GM18909 (cell line): Measurements from ENCODE around the gene TLL1.

Source experiments
- ATAC-seq: cut with Tn5 transposase; IDR thresholded peaks from one replicate; pipeline ENCODE4 v1.9.1; 2021; ENCODE audit warnings: mild to moderate bottlenecking; ENCODE audit not compliant: unreplicated experiment, poor library complexity

TLL1 gene

DNA sequence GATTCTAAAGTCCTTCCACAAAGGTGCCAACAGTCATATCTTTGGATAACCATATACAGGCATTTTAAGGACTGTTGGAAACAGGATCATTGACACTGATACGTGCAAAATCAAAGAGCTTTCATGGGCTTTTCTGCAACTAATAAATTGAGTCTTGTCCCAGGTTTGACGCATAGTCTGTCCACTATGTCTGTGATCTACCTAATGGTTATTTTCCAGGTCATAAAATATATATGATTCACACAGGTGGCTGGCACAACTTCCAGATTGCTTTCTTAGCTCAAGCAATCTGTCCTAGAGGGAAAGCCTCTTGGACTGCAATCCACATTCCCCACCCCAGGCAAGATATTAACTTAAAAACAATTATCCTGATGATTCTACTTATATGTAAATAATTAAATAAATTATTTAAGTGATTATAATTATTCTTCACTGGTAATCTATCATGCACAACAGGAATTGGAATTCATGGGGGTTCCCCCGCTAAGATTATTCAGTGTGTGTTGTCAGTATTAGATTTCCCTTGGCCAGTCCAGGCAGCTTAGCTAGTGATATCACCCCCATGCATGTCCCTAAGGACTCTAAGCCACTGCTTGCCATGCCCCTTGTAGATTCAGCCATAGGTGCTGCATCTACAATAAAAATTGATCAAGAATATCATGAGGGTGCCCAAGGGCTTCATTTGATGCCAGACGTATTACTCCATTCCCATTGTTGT lies 97.8 kb downstream of the TLL1 start:
- ATAC-seq = no peak

DNA sequence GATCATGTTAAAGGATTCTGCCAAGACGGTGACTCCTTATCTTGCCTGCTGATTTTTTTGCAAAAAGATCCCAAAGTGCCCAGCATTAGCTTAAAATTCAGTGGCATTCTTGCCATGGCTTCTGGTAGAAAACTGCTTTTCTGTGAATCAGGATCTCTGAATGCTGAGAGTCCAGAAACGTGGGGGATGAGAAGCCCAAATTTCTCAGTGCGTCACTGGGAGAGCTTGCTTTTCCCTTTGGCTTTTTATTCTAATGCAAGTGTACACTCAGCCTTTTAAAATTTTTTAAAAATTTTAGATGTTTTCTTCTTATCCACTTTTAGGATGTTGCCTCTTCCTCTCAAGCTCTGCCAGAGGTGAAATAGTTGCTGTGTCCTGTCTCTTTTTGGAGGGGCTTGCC lies 98.4 kb downstream of the TLL1 start:
- no peak for ATAC-seq

DNA sequence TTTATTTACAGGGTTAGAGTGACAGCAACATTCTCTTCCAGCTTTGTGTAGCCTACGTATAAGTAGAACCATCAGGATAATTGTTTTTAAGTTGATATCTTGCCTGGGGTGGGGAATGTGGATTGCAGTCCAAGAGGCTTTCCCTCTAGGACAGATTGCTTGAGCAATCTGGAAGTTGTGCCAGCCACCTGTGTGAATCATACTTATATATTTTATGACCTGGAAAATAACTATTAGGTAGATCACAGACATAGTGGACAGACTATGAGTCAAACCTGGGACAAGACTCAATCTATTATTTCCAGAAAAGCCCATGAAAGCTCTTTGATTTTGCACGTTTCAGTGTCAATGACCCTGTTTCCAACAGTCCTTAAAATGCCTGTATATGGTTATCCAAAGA lies 98.9 kb downstream of the TLL1 start:
- ATAC-seq = no peak

DNA sequence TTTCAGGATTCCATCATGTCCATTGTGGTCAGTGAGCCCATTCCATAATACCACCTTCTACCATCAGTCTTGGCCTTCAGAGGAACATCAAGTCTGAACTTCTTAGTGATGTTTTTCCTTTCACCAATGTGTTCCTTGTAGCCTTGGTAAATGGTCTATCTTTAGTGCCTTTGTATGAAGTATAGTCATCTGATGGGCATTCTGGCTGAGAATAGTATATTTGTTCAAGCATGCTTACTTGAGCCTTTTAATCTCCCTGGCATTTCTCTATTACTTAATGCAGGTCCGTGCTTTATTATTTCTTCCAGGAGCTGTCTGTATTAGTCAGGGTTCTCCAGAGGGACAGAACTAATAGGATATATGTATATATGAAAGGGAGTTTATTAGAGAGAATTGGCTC lies 99.7 kb downstream of the TLL1 start:
- no peak for ATAC-seq

DNA sequence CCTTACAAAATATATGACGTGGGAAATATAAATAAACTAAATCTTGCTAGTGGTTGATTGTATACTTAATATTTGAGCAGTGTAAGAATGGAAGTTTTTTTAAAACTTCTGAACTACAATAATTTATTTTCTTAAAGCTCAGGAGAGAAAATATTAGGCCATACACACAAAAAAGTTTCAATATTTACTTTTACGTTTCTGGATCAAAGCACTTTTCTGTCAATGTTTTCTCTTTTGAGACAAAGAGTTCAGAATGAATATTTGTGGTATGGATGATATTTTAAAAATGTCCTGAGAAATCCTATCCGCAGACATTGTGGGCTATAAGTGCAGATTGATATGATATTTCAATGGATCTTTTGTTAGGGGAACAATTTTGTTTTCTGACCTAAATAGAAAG lies 109.9 kb downstream of the TLL1 start:
- ATAC-seq = no peak

DNA sequence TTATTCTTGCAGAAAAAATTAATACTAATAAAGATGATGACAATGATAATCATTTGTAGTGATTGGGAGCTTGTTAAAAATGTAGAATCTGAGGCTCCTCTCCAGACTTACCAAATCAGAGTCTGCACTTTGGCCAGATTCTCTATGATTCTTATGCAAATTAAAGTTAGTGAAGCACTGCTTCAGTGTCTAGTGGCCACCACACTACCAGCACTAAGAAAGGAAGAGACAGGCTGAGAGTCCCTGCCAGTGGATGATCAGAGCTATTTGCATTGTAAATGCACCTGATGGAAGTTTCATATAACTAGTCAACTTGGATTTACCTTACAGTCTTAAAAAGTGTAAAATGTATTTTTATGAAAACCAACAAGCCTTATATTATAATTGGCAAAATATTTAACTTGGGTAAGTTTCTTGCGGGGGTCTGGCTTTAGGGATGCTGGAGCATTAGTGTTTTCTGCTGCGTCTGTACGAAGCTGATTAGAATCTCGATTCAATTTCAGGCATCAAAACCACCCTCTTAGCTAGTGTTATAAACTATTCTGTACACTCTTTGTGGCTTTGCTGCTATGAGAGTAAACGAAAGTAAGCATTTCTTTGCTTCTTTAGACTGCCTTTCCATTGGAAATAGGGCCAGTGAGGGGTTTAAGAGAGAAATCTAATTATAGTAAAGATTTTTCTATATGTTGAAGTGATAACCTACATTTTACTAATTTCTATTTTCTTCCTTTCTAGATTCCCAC lies 114.1 kb downstream of the TLL1 start:
- no peak for ATAC-seq

DNA sequence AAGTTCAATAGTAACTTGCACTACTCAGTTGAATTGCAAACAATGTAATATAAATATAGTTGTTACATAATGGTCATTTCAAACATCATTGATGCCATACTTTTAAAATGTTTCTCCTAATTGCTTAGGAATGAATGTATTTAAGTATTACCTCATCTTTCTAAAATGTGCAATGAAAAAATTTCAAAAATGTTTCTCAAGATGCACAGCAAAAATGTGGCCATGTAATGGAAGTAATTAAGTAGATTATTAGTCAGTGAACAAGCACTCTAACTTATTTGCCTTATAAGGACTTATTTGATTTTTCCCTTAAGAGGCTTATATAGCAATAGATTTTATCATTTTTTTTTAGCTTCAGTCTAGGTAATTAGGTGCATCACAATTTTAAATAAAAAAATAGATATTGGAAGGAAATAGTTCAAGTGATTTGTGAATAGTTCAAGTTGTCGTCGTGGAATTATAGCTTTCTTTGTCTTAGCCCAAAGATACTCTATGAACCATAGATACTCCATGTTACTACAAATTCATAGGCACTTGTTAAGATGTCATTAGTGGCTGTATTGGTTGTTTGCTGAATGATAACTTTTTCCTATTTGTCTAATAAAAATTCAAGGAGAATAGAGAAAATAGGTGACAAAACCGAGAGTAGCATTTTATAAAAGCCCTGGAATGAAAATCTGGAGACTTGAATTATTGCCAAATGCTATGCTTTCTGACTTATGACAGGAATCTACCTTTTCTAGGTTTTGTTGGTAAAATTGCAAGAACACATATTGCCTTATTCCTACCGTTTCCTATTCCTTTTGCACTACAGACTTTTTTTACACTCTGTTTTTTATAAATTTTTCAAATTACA lies 118.5 kb downstream of the TLL1 start:
- ATAC-seq = no peak

DNA sequence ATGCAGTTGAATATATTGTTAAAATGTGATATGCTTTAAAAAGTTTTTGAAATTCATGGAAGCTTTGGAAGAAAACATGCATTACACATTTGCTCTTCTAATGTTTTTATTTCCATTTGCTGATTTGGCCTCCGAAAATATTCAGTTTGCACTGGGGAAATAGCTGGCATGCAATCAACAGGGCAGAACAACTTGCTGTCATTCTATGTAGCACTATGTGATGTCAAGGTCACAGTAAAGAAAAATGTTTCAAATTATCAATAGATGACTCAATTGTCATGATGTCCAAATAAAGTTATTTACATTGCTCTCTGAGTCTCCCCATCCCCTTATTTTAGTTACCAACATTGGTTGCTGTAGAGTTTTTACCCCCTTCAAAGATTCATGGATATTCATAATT lies 119.2 kb downstream of the TLL1 start:
- ATAC-seq = no peak

DNA sequence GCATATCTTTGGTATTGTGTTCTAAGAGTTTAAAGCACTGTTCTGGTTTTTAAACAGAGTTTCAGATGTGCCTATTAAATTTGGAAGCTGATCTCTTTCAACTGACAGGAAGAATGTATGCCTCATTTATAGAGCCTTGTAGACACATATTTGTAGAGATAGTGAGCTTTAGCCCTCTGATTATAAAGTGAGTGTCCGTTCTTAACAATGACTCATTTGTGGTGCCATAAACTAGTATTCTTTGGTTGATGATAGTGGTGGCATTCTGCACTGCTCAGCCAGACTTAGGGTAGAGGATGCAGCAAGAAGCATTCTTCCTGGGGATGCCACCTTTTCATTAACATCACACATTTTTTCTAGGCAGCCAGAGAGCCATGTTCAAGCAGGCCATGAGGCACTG lies 121.7 kb downstream of the TLL1 start:
- no peak for ATAC-seq

DNA sequence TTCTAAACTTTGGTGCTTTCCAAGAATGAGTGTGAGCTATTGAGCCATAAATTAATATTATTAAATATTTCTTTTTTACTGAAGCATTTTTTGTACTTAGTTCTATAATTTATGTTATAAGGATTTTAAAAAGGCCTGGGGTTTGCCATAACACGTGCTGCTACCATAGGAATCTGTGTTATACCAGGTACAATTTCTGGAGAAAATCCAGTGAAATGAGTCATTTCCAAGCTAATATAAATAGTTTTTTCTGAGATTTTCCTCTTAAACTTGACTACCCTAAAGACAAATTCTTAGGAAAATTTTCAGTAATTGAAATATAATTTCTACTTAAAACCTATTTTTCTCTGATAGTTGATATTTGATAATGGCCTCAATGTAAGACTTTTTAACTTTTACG lies 130.8 kb downstream of the TLL1 start:
- ATAC-seq = no peak

DNA sequence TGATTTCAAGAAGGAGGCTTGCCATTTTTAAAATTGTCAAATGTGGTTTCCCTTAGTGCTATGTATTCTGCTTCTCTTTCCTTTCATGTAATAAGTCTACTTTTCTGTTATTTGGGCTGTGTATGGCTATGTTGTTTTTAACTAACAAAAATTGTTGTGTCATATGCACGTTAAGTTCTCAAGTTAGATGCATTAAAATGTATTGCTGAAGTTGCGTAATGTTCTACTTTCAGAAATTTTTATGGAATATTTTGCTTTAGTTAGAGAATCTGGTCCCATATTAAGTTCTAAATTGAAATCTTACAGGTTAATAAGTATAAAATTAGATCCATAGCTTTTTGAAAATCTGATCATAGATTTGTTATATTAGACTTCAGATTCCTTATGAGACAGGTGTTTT lies 133.2 kb downstream of the TLL1 start:
- no peak for ATAC-seq

DNA sequence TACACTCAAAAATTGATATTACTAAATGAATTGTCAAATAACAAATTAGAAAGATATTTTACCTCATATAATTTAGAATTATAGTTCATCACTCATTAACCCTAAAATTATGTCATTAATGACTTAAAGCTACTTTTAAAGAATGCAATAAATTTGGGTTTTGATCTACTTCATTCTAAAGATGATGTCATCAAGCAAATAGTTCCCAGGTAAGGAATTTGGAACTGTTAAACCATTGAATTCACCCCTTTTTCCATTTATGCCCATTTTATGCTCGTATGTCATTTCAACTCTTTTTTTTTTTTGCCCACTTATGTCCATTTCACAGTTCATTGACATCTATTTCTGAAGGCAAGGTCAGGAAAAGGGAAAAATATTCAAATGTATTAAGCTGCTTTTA lies 135.5 kb downstream of the TLL1 start:
- ATAC-seq = no peak

DNA sequence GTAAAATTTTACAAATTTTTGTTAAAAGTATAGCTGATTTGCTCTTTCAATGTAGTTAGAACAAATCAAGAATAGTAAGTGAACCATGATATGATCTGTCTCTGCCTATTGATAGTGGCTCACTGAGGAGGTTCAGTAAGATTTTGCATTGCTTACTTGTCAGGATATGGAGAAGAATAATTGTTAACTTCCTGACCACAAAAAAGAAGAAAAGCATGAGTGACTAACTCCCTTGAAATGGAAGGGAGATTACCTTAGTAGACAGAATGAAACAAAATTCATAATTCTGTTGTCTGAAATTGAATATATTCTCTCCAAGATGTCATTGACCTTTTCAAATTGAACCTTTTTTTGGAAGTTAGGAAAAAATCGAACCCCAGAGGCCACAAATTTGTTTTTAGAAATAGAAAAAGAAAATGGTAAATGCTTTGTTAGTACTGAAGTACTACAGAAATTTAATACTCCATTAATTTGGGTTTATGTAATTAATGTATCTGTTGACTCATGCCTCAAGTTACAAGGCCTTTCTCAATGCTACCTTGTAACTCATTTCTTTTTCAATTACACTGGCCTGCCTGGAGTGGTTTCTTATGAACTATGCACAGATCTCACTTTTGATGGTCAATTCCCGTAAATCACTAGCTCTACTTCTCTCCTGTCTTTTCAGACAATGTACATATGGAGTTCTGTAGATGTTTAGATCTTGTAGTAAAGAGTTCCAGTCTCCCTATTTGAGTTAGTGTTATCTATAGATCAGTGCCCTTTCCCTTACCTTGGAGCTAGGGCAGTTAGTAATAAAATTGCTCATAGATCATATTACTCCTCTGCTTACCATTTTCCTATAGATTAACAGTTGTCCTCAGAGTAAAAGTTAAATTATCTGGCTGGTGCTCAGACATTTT lies 139.3 kb downstream of the TLL1 start:
- ATAC-seq = no peak

DNA sequence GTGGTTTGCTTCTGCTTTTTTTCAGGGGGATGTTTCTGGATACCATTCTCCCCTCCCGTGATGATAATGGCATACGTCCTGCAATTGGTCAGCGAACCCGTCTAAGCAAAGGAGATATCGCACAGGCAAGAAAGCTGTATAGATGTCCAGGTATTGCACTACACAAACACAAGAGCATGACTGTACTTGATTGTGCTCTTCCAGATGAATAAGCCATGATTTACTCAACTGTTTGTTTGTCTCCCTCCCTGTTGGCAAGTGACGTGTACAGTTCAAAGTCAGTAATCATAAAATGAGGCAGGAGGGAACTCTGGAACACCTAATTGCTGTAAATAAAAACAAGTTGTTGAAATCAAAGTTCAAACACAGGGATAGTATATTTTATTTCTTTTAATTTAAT lies 141.4 kb downstream of the TLL1 start:
- ATAC-seq = no peak

DNA sequence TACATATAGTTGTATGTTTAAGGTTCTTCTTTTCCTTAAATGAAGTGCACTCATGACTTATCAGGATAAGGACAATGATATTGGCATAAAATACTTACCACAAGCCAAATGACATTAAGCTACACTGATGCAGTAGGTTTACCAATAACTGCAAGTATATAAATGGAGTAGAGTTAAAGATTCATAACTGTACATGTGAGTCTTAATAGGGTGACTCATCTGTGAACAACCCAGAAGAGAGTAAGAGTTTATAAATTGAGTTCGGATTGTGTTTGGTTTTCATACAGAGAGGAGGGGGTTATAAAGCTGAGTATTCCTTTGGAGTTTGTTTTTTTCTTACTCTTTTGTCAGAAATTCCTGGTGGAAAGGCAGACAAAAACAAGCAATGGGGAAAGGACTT lies 144.8 kb downstream of the TLL1 start:
- ATAC-seq = no peak

DNA sequence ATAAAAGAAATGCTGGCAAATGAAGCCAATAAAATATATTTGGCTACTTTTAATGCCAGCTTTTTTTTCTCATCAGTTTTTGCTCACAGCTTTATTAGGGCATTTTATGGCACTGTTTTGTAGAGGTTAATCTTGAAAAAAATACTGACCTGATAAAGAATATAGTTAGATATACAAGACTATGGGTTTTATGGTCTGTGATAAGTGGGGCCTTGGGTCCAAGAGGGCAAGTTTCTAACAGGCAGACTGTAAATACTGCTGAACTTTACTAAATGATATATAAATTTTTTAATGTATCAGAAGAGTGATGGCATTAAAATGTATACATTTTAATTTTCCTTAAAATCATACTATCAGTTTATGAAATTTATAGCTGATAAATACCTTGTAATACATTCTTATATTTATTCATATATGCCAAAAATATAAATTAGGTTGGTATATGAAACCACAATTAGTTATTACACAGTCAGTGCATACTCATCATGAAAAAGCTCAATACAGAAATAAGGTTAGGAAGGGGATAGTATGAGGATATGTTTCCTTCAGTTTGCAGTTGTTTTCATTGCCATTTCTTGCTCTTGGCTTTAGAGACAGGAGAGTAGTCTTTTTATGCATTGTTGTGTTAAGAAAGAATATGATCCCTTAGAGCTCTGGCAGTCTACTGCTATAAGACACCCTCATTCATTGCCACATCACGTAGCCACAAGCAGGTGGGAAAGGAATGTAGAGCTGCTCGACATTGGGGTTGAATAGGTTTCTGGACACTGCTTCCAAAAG lies 146.6 kb downstream of the TLL1 start:
- no peak for ATAC-seq

DNA sequence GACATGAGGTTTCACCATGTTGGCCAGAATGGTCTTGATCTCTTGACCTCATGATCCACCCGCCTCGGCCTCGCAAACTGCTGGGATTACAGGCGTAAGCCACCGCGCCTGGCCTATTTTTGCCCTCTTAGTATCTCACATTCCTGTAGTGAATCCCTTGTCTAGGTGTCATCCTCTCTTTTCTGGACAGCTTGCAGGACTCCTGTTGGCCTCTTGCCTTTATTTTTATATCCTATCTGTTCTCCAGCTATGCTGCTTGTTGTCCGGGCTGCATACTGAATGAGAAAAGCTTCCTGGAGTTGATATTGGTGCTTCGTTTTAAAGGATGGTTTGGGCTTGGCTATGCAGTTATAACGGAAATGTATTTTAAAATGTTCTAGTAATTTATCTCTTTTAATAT lies 148.6 kb downstream of the TLL1 start:
- no peak for ATAC-seq

DNA sequence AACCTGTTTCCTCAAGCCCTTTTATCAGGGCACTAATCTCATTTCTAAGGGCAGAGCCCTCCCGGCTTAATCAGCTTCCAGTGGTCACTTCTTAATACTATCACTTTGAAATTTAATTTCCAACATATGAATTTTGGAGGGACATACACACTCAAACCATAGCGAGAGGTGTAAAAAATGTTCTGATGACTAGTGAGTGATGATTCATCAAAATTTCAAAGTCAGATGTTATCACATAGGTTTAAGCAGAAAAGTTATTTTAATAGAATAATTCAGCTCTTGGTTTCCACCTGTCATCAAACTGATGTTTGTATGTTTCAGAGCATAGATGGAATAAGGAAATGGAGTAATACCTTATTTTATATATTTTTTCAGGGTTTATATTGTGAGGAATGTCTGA lies 161.9 kb downstream of the TLL1 start:
- ATAC-seq = no peak

DNA sequence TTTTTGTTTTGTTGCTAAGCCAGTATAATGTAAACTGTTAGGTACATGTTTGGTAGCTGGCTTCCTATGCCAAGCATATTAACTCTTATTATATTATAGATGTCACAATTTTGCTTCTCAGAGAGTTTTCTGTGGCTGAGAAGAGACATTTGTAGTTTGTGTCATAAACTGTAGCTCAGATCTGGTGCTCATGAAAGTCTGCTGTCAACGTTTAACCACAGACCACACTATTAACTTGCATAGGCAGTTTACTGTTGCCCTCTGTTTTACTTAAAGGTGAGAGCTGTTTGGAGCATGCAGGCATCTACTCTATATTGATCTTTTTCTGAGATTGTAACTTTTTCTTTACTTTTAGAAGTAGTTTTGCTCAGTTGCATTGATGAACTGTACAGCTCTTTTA lies 166.8 kb downstream of the TLL1 start:
- ATAC-seq = no peak
